Endothelial cell of umbilical vein (primary cell): Measurements from ENCODE around the gene DRAM1.

Source experiments
- EZH2 ChIP-seq: IDR thresholded peaks from 2 replicates; pipeline ENCODE4 v1.6.1; 2012; ENCODE audit warnings: borderline replicate concordance, low read depth, mild to moderate bottlenecking, moderate library complexity, low read length, inconsistent platforms; ENCODE audit not compliant: severe bottlenecking
- FOS ChIP-seq: IDR thresholded peaks from 2 replicates; pipeline ENCODE4 v1.6.1; 2011; ENCODE audit warnings: mild to moderate bottlenecking, low read length, moderate library complexity, borderline replicate concordance; ENCODE audit not compliant: insufficient read depth
- GATA2 ChIP-seq: IDR thresholded peaks from 2 replicates; pipeline ENCODE4 v1.7.0; 2011; ENCODE audit warnings: low read depth, mild to moderate bottlenecking, moderate library complexity, mixed read lengths, low read length; ENCODE audit not compliant: insufficient read length, insufficient read depth
- JUN ChIP-seq: IDR thresholded peaks from 2 replicates; pipeline ENCODE4 v1.6.1; 2011; ENCODE audit warnings: borderline replicate concordance, low read depth; ENCODE audit not compliant: insufficient read length, insufficient read depth
- MYC ChIP-seq: IDR thresholded peaks from one replicate; pipeline ENCODE4 v1.6.1; 2011; ENCODE audit warnings: mild to moderate bottlenecking, low read depth, low read length
- POLR2A ChIP-seq: IDR thresholded peaks from 2 replicates; pipeline ENCODE4 v1.6.1; 2012; ENCODE audit warnings: low read depth, mild to moderate bottlenecking, control low read depth, low read length
- POLR2AphosphoS5 ChIP-seq: IDR thresholded peaks from 2 replicates; pipeline ENCODE4 v1.6.1; 2012; ENCODE audit warnings: low read depth, mild to moderate bottlenecking, control low read depth, low read length, moderate library complexity; ENCODE audit not compliant: insufficient read depth
- TF ChIP-seq, protein P1 (sequence below), 2 donors: IDR thresholded peaks; 1 replicate in 1 of 2; 2 replicates in 1 of 2; pipeline ENCODE4 v1.5.1; 2011; ENCODE audit warnings: low read length in 2 of 2, mild to moderate bottlenecking in 2 of 2, moderate library complexity in 2 of 2, control low read depth in 1 of 2, inconsistent platforms in 1 of 2, low read depth in 1 of 2; ENCODE audit not compliant: insufficient read depth in 1 of 2; ENCODE audit errors: extremely low read depth in 1 of 2
- TF ChIP-seq, protein P2 (sequence below): IDR thresholded peaks from 2 replicates; pipeline ENCODE4 v1.6.1; 2011; ENCODE audit not compliant: insufficient read depth, insufficient read length

DNA sequence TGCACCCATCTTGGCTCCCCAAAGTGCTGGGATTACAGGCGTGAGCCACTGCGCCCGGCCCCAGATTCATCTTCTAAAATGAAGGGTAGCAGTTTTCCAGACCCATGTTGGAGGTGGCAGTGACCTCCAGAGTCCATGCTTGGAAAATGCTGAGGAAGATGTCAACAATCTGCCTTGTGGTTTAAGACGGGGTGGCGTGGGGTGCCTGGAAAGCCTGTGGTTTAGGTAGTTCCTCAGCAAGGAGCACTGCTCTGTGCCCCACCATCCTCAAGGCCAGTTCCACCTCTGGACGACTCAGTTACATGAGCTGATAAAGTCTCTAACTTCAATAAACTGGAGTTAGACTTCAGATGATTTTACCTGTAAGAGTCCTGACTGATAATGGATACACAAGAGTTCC is 48.6 kb downstream of the DRAM1 start:
- TF ChIP-seq, protein P1, sequence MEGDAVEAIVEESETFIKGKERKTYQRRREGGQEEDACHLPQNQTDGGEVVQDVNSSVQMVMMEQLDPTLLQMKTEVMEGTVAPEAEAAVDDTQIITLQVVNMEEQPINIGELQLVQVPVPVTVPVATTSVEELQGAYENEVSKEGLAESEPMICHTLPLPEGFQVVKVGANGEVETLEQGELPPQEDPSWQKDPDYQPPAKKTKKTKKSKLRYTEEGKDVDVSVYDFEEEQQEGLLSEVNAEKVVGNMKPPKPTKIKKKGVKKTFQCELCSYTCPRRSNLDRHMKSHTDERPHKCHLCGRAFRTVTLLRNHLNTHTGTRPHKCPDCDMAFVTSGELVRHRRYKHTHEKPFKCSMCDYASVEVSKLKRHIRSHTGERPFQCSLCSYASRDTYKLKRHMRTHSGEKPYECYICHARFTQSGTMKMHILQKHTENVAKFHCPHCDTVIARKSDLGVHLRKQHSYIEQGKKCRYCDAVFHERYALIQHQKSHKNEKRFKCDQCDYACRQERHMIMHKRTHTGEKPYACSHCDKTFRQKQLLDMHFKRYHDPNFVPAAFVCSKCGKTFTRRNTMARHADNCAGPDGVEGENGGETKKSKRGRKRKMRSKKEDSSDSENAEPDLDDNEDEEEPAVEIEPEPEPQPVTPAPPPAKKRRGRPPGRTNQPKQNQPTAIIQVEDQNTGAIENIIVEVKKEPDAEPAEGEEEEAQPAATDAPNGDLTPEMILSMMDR (IDR thresholded peaks at IDR 0.05; ENCODE audit: extremely low read depth in 1 of 2, insufficient read depth in 1 of 2, low read depth in 1 of 2, low read length in 2 of 2) = no peak
- TF ChIP-seq POLR2AphosphoS5 (no peak), EZH2 (no peak), POLR2A (no peak), JUN (no peak), FOS (no peak), GATA2 (no peak), MYC (no peak)
- TF ChIP-seq, protein P2, sequence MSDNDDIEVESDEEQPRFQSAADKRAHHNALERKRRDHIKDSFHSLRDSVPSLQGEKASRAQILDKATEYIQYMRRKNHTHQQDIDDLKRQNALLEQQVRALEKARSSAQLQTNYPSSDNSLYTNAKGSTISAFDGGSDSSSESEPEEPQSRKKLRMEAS = no peak
